Tibial nerve (tissue), 4 donors: ENCODE measurements around the gene SAMSN1.
"Not testable (repeated sequence)": the region's sequence is repeated elsewhere in the genome, so short reads cannot be mapped to it uniquely, and the experiment has no call there.

Source experiments
- EP300 ChIP-seq, 2 donors: sonication (generic); formaldehyde crosslinking; IDR thresholded peaks; one replicate each; pipeline ENCODE4 v1.6.1; 2017; ENCODE audit warnings: antibody characterized with exemption in 2 of 2, mild to moderate bottlenecking in 1 of 2
- TF ChIP-seq, protein P1 (sequence below), 5 experiments: fragments of 200-600 bp in 3 of 5; fragments of 450-650 bp in 2 of 5; sonication (generic) in 3 of 5; IDR thresholded peaks; one replicate each; pipeline ENCODE4 v1.5.1; 2016 to 2019; ENCODE audit warnings: antibody characterized with exemption in 5 of 5, mild to moderate bottlenecking in 3 of 5, moderate library complexity in 2 of 5

DNA sequence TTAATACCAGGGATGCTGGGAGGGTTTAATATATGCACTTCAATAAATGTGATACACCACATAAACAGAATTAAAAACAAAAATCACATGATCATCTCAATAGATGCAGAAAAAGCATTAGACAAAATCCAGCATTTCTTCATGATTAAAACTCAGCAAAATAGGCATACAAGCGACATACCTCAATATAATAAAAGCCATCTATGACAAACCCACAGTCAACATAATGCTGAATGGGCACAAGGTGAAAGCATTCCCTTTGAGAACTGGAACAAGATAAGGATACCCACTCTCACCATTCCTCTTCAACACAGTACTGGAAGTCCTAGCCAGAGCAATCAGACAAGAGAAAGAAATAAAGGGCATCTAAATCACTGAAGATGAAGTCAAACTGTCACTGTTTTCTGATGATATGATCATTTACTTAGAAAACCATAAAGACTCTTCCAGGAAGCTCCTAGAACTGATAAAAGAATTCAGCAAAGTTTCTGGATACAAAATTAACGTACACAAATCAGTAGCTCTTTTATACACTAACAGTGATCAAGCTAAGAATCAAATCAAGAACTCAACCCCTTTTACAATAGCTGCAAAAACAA, 39.2 kb downstream of the SAMSN1 start:
- TF ChIP-seq, protein P1, sequence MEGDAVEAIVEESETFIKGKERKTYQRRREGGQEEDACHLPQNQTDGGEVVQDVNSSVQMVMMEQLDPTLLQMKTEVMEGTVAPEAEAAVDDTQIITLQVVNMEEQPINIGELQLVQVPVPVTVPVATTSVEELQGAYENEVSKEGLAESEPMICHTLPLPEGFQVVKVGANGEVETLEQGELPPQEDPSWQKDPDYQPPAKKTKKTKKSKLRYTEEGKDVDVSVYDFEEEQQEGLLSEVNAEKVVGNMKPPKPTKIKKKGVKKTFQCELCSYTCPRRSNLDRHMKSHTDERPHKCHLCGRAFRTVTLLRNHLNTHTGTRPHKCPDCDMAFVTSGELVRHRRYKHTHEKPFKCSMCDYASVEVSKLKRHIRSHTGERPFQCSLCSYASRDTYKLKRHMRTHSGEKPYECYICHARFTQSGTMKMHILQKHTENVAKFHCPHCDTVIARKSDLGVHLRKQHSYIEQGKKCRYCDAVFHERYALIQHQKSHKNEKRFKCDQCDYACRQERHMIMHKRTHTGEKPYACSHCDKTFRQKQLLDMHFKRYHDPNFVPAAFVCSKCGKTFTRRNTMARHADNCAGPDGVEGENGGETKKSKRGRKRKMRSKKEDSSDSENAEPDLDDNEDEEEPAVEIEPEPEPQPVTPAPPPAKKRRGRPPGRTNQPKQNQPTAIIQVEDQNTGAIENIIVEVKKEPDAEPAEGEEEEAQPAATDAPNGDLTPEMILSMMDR (IDR thresholded peaks at IDR 0.05), result not testable (repeated sequence)
- TF ChIP-seq EP300 (IDR thresholded peaks at IDR 0.05), result not testable (repeated sequence)
